ENCODE results near the gene RAPGEF3. TPM values are rescaled to one million over a fixed set of nuclear protein-coding genes. Genes with fewer than 3 reads are reported as not detected.

RAPGEF3 gene
- total and polyA plus RNA-seq, 4 donors: 8.3 to 40.4 (median 18.9) TPM

DNA sequence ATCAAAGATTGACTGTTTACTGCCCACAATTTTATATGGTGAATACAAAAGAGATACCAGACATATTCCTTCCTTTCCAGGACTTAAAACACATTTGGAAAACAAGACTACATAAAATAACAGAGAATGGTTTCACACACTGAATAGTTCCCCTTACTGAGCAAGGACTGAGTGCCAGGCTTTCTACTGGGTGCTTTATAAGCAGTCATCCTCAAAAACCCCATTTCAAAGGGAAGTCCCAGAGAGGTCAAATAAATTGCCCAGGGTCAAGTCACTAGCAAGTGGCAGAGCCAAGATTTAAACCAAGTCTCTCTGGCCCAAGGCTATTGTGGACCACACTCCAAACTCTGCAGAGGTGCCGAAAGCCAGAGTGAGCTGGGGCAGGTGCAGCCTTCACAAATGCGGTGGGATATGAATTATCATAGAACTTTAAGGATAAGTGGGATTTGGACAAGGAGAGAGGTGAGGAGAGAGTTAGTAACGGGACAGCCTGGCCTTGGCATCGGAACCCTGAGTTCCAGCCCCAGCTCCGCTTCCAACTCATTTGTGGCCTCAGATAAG, 43.8 kb downstream of the RAPGEF3 start:
- Histone ChIP-seq H3K9me3 (ENCODE audit: control insufficient read depth in 4 of 4, insufficient read depth in 3 of 4, low read length in 3 of 4) (no peaks in the 10 kb centered on the region), H3K27me3 (ENCODE audit: control insufficient read depth in 3 of 3, insufficient read depth in 3 of 3, low read length in 2 of 3) (no peaks in the 10 kb centered on the region), H3K4me1 (ENCODE audit: control insufficient read depth in 5 of 5, insufficient read depth in 5 of 5, low read length in 5 of 5) (peaks cover 6 to 27% (median 16%) of the 10 kb centered on the region in 5 donors), H3K36me3 (ENCODE audit: control insufficient read depth in 4 of 4, insufficient read depth in 4 of 4, low read length in 4 of 4) (no peaks in the 10 kb centered on the region), H3K9ac (ENCODE audit: insufficient read depth in 1 of 2, low read length in 2 of 2) (peak overlapping the region in 1 of 2 donors; percentile 29), H3K27ac (ENCODE audit: low read depth in 1 of 2, low read length in 1 of 2) (no peak overlapping the region), H3K4me3 (no peak overlapping the region)
- 40 to 58% methylated on average over 5 of the region's 5 CpGs for WGBS, 2 donors
- TF ChIP-seq, protein P1, sequence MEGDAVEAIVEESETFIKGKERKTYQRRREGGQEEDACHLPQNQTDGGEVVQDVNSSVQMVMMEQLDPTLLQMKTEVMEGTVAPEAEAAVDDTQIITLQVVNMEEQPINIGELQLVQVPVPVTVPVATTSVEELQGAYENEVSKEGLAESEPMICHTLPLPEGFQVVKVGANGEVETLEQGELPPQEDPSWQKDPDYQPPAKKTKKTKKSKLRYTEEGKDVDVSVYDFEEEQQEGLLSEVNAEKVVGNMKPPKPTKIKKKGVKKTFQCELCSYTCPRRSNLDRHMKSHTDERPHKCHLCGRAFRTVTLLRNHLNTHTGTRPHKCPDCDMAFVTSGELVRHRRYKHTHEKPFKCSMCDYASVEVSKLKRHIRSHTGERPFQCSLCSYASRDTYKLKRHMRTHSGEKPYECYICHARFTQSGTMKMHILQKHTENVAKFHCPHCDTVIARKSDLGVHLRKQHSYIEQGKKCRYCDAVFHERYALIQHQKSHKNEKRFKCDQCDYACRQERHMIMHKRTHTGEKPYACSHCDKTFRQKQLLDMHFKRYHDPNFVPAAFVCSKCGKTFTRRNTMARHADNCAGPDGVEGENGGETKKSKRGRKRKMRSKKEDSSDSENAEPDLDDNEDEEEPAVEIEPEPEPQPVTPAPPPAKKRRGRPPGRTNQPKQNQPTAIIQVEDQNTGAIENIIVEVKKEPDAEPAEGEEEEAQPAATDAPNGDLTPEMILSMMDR (IDR thresholded peaks at IDR 0.05; ENCODE audit: control extremely low read depth, extremely low read depth): no peak
- DNase-seq (no peak), ATAC-seq (ENCODE audit: insufficient read depth, low FRiP score) (no peak)

DNA sequence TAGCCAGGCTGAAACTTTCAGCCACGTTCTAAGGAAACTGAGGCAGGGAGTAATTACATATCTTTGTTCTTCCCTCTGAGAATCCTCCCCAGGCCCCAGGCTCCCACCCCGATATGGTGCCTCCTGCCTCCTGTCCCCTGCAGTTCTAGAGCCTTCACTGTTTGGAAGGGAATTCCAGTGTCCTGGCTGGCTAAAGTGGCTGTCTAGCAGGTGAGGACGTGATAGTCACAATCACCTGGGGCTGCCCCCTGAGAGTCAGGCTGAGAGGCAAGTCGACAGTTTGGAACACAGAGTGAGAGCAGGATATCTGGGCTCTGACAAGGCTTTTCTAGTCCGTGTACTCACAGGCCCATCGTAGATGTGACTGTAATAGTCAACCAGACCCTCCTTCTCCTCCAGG, 46.5 kb downstream of the RAPGEF3 start:
- no peak overlapping the region for H3K4me3 ChIP-seq
- ATAC-seq (ENCODE audit: insufficient read depth, low FRiP score): no peak
- no peak overlapping the region for H3K27ac ChIP-seq (ENCODE audit: low read depth in 1 of 2, low read length in 1 of 2)
- no peak for DNase-seq
- 94 to 98% methylated on average over 6 of the region's 6 CpGs for WGBS, 2 donors
- H3K27me3 ChIP-seq (ENCODE audit: control insufficient read depth in 3 of 3, insufficient read depth in 3 of 3, low read length in 2 of 3): no peaks in the 10 kb centered on the region
- no peak overlapping the region for H3K9ac ChIP-seq (ENCODE audit: insufficient read depth in 1 of 2, low read length in 2 of 2)
- H3K9me3 ChIP-seq (ENCODE audit: control insufficient read depth in 4 of 4, insufficient read depth in 3 of 4, low read length in 3 of 4): no peaks in the 10 kb centered on the region
- TF ChIP-seq, protein P1 (IDR thresholded peaks at IDR 0.05; ENCODE audit: control extremely low read depth, extremely low read depth): no peak
- H3K36me3 ChIP-seq (ENCODE audit: control insufficient read depth in 4 of 4, insufficient read depth in 4 of 4, low read length in 4 of 4): no peaks in the 10 kb centered on the region
- H3K4me1 ChIP-seq (ENCODE audit: control insufficient read depth in 5 of 5, insufficient read depth in 5 of 5, low read length in 5 of 5): peaks cover 0 to 18% (median 10%) of the 10 kb centered on the region in 5 donors

DNA sequence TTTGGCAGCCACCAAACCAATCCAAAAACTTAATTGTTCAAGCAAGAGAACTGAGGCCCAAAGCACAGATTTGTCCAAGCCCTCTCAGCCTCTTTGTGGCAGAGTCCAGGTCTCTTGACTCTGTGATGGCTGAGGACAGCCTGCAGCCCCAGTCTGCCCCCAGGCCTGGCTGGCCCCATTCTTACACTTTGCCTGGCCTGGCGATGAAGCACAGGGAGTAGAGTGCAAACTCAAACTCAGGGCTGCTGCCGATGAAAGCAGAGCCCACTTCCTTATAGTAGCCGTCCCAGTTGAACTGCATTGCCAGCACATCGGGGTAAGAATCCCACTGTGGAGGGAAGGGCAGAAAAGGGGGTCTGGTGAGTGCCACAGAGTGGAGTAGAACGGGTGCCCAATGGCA, 47.2 kb downstream of the RAPGEF3 start:
- DNase-seq (no peak), ATAC-seq (ENCODE audit: insufficient read depth, low FRiP score) (no peak)
- Histone ChIP-seq H3K9ac (ENCODE audit: insufficient read depth in 1 of 2, low read length in 2 of 2) (no peak overlapping the region), H3K27ac (ENCODE audit: low read depth in 1 of 2, low read length in 1 of 2) (no peak overlapping the region), H3K4me1 (ENCODE audit: control insufficient read depth in 5 of 5, insufficient read depth in 5 of 5, low read length in 5 of 5) (peaks cover 0 to 22% (median 14%) of the 10 kb centered on the region in 5 donors), H3K27me3 (ENCODE audit: control insufficient read depth in 3 of 3, insufficient read depth in 3 of 3, low read length in 2 of 3) (no peaks in the 10 kb centered on the region), H3K9me3 (ENCODE audit: control insufficient read depth in 4 of 4, insufficient read depth in 3 of 4, low read length in 3 of 4) (no peaks in the 10 kb centered on the region), H3K4me3 (no peak overlapping the region), H3K36me3 (ENCODE audit: control insufficient read depth in 4 of 4, insufficient read depth in 4 of 4, low read length in 4 of 4) (no peaks in the 10 kb centered on the region)
- TF ChIP-seq, protein P1 (IDR thresholded peaks at IDR 0.05; ENCODE audit: control extremely low read depth, extremely low read depth): no peak
- 89 to 91% methylated on average over 5 of the region's 5 CpGs for WGBS, 2 donors

DNA sequence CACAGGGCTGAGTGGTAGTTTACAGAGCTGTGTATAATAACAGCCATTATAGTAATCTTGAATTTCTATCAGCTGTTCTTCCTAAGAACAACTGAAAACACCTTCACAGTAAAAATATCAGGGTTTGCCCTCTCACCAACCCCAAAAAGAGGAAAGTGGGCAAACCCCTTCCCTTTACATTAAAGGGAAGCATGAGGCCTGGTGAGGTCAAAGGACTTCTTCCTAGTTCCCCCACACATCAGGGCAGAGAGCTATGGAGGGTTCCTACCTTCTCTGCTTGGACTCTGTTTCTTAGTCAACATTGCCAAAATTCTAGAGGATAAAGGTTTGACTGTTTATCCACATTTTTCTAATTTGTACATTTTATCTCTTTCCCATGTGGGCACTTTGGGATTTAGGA, 48.4 kb downstream of the RAPGEF3 start:
- no peaks in the 10 kb centered on the region for H3K9me3 ChIP-seq (ENCODE audit: control insufficient read depth in 4 of 4, insufficient read depth in 3 of 4, low read length in 3 of 4)
- TF ChIP-seq, protein P1 (IDR thresholded peaks at IDR 0.05; ENCODE audit: control extremely low read depth, extremely low read depth): no peak
- no peak overlapping the region for H3K9ac ChIP-seq (ENCODE audit: insufficient read depth in 1 of 2, low read length in 2 of 2)
- ATAC-seq (ENCODE audit: insufficient read depth, low FRiP score) (no peak), DNase-seq (no peak)
- no peaks in the 10 kb centered on the region for H3K36me3 ChIP-seq (ENCODE audit: control insufficient read depth in 4 of 4, insufficient read depth in 4 of 4, low read length in 4 of 4)
- no peak overlapping the region for H3K4me3 ChIP-seq
- H3K27me3 ChIP-seq (ENCODE audit: control insufficient read depth in 3 of 3, insufficient read depth in 3 of 3, low read length in 2 of 3): no peaks in the 10 kb centered on the region
- no peak overlapping the region for H3K27ac ChIP-seq (ENCODE audit: low read depth in 1 of 2, low read length in 1 of 2)
- peaks cover 0 to 19% (median 8%) of the 10 kb centered on the region in 5 donors for H3K4me1 ChIP-seq (ENCODE audit: control insufficient read depth in 5 of 5, insufficient read depth in 5 of 5, low read length in 5 of 5)

Data from lung (tissue), 12 donors.